NCI-H2107 treated with DMSO at 0.1 percent for 48 hours (cell line): ENCODE data around the gene TXNDC5.

ENCODE experiments used
- DNase-seq: peaks from one replicate; lab custom pipeline; 2025; ENCODE audit not compliant: unreplicated experiment; lab: John Stamatoyannopoulos, UW

Gene TXNDC5

DNA sequence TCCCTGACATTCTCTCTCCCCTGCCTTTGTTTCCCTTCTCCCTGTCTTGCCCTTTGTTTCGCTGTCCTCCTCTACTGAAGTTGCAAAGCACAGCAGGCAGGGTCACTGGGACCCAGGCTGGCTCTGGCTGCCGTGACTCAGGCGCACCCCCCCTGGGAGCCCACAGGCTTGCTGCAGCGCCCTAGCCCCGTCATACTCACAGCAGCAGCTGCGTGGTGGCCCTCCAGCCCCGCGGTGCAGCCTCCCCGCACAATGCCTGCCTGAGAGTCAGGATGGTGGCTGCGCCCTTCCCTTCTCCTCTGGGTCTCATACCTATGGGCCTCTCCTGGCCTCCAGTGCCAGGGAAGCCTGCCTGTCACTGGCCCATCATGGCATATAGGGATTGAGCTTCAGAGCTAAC is 41.7 kb downstream of the TXNDC5 start:
- DNase-seq = no peak

DNA sequence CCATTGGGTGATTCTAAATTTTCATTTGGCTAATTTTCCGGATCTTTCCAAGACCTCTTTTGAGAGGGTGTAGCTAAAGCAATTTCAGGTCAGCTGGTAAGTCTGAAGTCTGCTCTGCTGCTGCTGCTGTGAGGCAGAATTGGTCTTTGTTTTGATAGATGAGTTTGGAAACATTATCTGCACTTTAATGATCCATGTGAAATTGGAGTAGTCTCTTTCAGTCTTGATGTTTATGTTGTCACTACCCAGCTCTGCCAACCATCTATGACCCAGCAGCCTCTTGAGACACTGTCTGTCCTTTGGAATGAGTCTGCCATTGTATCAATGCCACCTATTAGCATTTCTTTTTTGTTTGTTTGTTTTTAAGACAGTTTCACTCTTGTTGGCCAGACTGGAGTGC is 44.1 kb downstream of the TXNDC5 start:
- no peak for DNase-seq

DNA sequence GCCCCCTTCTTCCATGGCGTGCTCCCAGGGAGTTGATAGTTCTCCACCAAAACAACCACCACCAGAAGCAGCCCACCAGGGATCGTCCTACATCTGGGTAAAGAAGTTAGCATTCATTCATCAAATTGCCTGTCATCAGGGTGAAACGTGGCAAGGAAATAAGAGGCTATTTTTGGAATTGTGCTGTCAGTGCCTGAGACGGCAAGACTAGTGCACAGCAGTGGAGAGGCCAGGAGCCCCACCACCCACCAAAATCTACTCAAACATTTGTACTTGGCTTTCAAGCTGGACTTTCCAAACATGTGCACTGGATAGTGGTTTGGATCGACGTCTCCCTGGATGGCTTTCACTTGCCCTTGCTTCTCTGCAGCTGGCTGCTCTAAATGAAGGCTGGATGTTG is 44.8 kb downstream of the TXNDC5 start:
- no peak for DNase-seq

- DNase-seq = no peak
Observed at GRCh38 chr6:7859591-7859990, 51.0 kb downstream of the TXNDC5 start.

DNA sequence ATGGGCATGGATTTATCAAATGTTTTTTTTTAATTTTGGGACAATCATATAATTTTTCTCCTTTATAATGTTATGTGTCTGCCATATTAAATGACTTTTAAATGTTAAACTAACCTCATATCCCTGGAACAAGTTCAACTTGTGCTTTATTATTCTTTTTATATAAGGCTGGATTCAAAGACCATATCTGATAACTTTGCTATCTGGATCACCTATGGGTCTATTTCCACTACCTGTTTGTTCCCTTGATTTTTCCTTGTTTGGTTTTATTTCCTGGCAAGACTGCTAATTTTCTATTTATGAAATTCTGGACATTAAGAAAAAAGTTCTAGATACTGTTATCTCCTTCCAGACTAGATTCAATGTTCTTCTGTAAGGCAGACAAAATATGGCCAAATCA is 58.8 kb downstream of the TXNDC5 start:
- no peak for DNase-seq

DNA sequence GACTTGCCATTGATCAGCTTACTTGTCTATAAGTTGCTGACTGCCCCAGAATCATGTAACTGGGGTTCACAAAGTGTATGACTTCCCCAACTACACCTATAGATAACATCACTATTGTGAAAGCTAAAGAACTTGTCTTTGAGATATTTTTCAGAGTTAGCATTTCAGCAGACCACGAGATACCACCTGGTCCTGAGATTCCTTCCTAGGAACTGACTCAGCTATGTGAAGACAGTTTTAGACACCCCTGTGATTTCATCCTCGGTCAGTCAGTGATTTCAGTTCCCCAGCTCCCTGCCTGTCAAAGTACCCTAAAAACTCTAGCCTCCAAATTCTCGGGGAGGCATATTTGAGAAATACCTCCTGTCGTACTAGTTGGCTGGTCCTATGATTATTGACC is 62.4 kb downstream of the TXNDC5 start:
- no peak for DNase-seq

- DNase-seq = no peak
Observed at GRCh38 chr6:7846966-7847818, 63.4 kb downstream of the TXNDC5 start.

GRCh38 chr6:7841781-7842468 is 68.7 kb downstream of the TXNDC5 start:
- no peak for DNase-seq

DNA sequence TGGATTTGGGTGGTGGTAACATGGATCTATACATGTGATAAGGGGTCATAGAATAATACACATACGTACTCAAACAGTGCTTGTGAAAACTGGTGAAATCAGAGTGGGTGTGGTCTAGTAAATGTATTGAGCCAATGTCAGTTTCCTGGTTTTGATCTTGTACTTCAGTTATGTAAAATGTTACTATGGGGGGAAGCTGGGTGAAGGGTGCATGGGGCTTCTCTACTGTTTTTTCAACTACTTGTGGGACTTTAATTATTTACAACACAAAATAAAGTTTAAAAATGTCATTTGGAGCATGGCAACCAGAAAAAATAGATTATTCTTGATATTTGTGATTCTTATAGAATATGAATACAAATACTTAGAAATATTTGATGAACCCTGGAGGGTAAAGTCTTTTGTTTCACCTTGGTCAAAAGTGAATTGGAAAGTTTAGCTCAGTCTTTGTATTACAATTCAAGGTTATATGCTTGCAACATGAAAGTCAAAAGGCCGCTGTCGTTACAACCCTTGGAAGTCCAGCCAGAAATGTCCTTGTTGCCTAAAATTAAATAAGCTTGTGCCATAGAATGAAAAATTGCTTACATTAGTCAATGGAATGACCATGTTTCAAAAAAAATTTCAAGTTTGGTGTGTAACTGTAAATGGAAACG is 74.1 kb downstream of the TXNDC5 start:
- DNase-seq = no peak

GRCh38 chr6:7833751-7834070 is 76.9 kb downstream of the TXNDC5 start:
- DNase-seq = no peak

GRCh38 chr6:7832904-7833750 is 77.5 kb downstream of the TXNDC5 start:
- no peak for DNase-seq
